ENCODE data around the gene MAGI2. TPM values are rescaled to one million over a fixed set of nuclear protein-coding genes. Genes with fewer than 3 reads are reported as not detected.
"Not testable (repeated sequence)": the region's sequence is repeated elsewhere in the genome, so short reads cannot be mapped to it uniquely, and the experiment has no call there.

MAGI2 gene
- total RNA-seq, 1 experiment from 2014 or later: 1.1 TPM

- no peak for DNase-seq (ENCODE audit: extremely low read depth, low read depth)
Measured at GRCh38 chr7:78345293-78345911, 1108.1 kb downstream of the MAGI2 start.

GRCh38 chr7:78334426-78334825 is 1119.0 kb downstream of the MAGI2 start:
- no peak for DNase-seq (ENCODE audit: extremely low read depth, low read depth)

GRCh38 chr7:78333530-78334425 is 1119.7 kb downstream of the MAGI2 start:
- DNase-seq (ENCODE audit: extremely low read depth, low read depth): no peak

GRCh38 chr7:78329001-78329655 is 1124.3 kb downstream of the MAGI2 start:
- no peak for DNase-seq (ENCODE audit: extremely low read depth, low read depth)

- no peak for DNase-seq (ENCODE audit: extremely low read depth, low read depth)
Measured at GRCh38 chr7:78327718-78328117, 1125.7 kb downstream of the MAGI2 start.

- no peak for DNase-seq (ENCODE audit: extremely low read depth, low read depth)
Measured at GRCh38 chr7:78326876-78327275, 1126.6 kb downstream of the MAGI2 start.

- no peak for DNase-seq (ENCODE audit: extremely low read depth, low read depth)
Measured at GRCh38 chr7:78326189-78326588, 1127.3 kb downstream of the MAGI2 start.

- no peak for DNase-seq (ENCODE audit: extremely low read depth, low read depth)
Measured at GRCh38 chr7:78323118-78323517, 1130.3 kb downstream of the MAGI2 start.

GRCh38 chr7:78322231-78322630 is 1131.2 kb downstream of the MAGI2 start:
- not testable (repeated sequence) for DNase-seq (ENCODE audit: extremely low read depth, low read depth)

GRCh38 chr7:78317371-78317770 is 1136.1 kb downstream of the MAGI2 start:
- DNase-seq (ENCODE audit: extremely low read depth, low read depth): no peak

GRCh38 chr7:78316110-78316509 is 1137.4 kb downstream of the MAGI2 start:
- no peak for DNase-seq (ENCODE audit: extremely low read depth, low read depth)

GRCh38 chr7:78315119-78315518 is 1138.3 kb downstream of the MAGI2 start:
- DNase-seq (ENCODE audit: extremely low read depth, low read depth): no peak

GRCh38 chr7:78311181-78311580 is 1142.3 kb downstream of the MAGI2 start:
- no peak for DNase-seq (ENCODE audit: extremely low read depth, low read depth)

GRCh38 chr7:78307892-78308291 is 1145.6 kb downstream of the MAGI2 start:
- no peak for DNase-seq (ENCODE audit: extremely low read depth, low read depth)

GRCh38 chr7:78306634-78307033 is 1146.8 kb downstream of the MAGI2 start:
- no peak for DNase-seq (ENCODE audit: extremely low read depth, low read depth)

- DNase-seq (ENCODE audit: extremely low read depth, low read depth): no peak
Measured at GRCh38 chr7:78301407-78301806, 1152.1 kb downstream of the MAGI2 start.

GRCh38 chr7:78299088-78299487 is 1154.4 kb downstream of the MAGI2 start:
- no peak for DNase-seq (ENCODE audit: extremely low read depth, low read depth)

- no peak for DNase-seq (ENCODE audit: extremely low read depth, low read depth)
Measured at GRCh38 chr7:78296644-78297371, 1156.7 kb downstream of the MAGI2 start.

- no peak for DNase-seq (ENCODE audit: extremely low read depth, low read depth)
Measured at GRCh38 chr7:78296046-78296597, 1157.3 kb downstream of the MAGI2 start.

- not testable (repeated sequence) for DNase-seq (ENCODE audit: extremely low read depth, low read depth)
Measured at GRCh38 chr7:78289471-78289870, 1164.0 kb downstream of the MAGI2 start.

GRCh38 chr7:78284945-78285344 is 1168.5 kb downstream of the MAGI2 start:
- no peak for DNase-seq (ENCODE audit: extremely low read depth, low read depth)

All from NCI-H460 (cell line).